Cardiac fibroblast (primary cell): ENCODE results near the gene EPHX1.

Experiments
- DNase-seq, 2 donors: peaks; one replicate each; pipeline versions ENCODE4 v3.0.0 to v3.0.0-alpha.2; 2010; ENCODE audit warnings: low read depth in 2 of 2
- H3K4me3 ChIP-seq, 2 donors: replicated peaks in 1 of 2; 1 replicate in 1 of 2; 2 replicates in 1 of 2; pipeline ENCODE4 v1.5.1; 2011; ENCODE audit warnings: low read depth in 2 of 2, low read length in 2 of 2, mild to moderate bottlenecking in 2 of 2, moderate library complexity in 1 of 2
- CTCF ChIP-seq: IDR thresholded peaks from one replicate; pipeline ENCODE4 v1.5.1; 2011; ENCODE audit warnings: low read depth, mild to moderate bottlenecking, low read length, inconsistent platforms

Gene EPHX1

GRCh38 chr1:225850370-225850769 is 40.4 kb downstream of the EPHX1 start:
- DNase-seq = no peak
- TF ChIP-seq CTCF = no peak
- H3K4me3 ChIP-seq = no peak overlapping the region

GRCh38 chr1:225851805-225852204 is 41.9 kb downstream of the EPHX1 start:
- no peak for TF ChIP-seq CTCF
- no peak overlapping the region for H3K4me3 ChIP-seq
- no peak for DNase-seq

GRCh38 chr1:225852413-225853124 is 42.6 kb downstream of the EPHX1 start:
- no peak for DNase-seq
- no peak overlapping the region for H3K4me3 ChIP-seq
- TF ChIP-seq CTCF = no peak

- no peak overlapping the region for H3K4me3 ChIP-seq
- TF ChIP-seq CTCF = no peak
- no peak for DNase-seq
These were observed 43.5 kb downstream of the EPHX1 start for GRCh38 chr1:225853441-225853840.

GRCh38 chr1:225855503-225856300 is 45.8 kb downstream of the EPHX1 start:
- no peak for DNase-seq
- TF ChIP-seq CTCF = no peak
- no peak overlapping the region for H3K4me3 ChIP-seq

GRCh38 chr1:225857256-225857655 is 47.3 kb downstream of the EPHX1 start:
- H3K4me3 ChIP-seq = no peak overlapping the region
- no peak for TF ChIP-seq CTCF
- no peak for DNase-seq
